GM18909 (cell line): Measurements from ENCODE around the gene RNU6-9.

Experiments used
- ATAC-seq: cut with Tn5 transposase; IDR thresholded peaks from one replicate; pipeline ENCODE4 v1.9.1; 2021; ENCODE audit warnings: mild to moderate bottlenecking; ENCODE audit not compliant: unreplicated experiment, poor library complexity

Gene RNU6-9

GRCh38 chr19:861141-861755, 32.0 kb upstream of the RNU6-9 start:
- ATAC-seq: no peak

GRCh38 chr19:861756-862580, 31.3 kb upstream of the RNU6-9 start:
- ATAC-seq: no peak

GRCh38 chr19:862581-863314, 30.5 kb upstream of the RNU6-9 start:
- ATAC-seq: peak; percentile 42

GRCh38 chr19:863315-863620, 30.0 kb upstream of the RNU6-9 start:
- ATAC-seq: no peak

- ATAC-seq: no peak
These were observed 26.4 kb upstream of the RNU6-9 start for GRCh38 chr19:866769-867300.

- no peak for ATAC-seq
These were observed 25.9 kb upstream of the RNU6-9 start for GRCh38 chr19:867301-867793.

GRCh38 chr19:867855-868457, 25.3 kb upstream of the RNU6-9 start:
- no peak for ATAC-seq

- ATAC-seq: no peak
These were observed 24.6 kb upstream of the RNU6-9 start for GRCh38 chr19:868458-869244.

- ATAC-seq: no peak
These were observed 23.8 kb upstream of the RNU6-9 start for GRCh38 chr19:869245-870177.

GRCh38 chr19:870314-870713, 23.0 kb upstream of the RNU6-9 start:
- no peak for ATAC-seq

GRCh38 chr19:870963-871401, 22.3 kb upstream of the RNU6-9 start:
- no peak for ATAC-seq

GRCh38 chr19:871446-872265, 21.6 kb upstream of the RNU6-9 start:
- no peak for ATAC-seq

GRCh38 chr19:872266-872951, 20.9 kb upstream of the RNU6-9 start:
- ATAC-seq: no peak

GRCh38 chr19:873084-873483, 20.2 kb upstream of the RNU6-9 start:
- no peak for ATAC-seq

GRCh38 chr19:873561-874041, 19.7 kb upstream of the RNU6-9 start:
- ATAC-seq: no peak

GRCh38 chr19:875265-875879, 17.9 kb upstream of the RNU6-9 start:
- no peak for ATAC-seq

GRCh38 chr19:876089-876488, 17.2 kb upstream of the RNU6-9 start:
- ATAC-seq: no peak
